Type B pancreatic cell (in vitro differentiated cells): ENCODE measurements around the gene ITPR2. TPM values are rescaled to one million over a fixed set of nuclear protein-coding genes. Genes with fewer than 3 reads are reported as not detected.

Experiments
- DNase-seq: peaks from one replicate; pipeline ENCODE4 v3.0.0; 2021; ENCODE audit warnings: mixed read lengths; ENCODE audit not compliant: unreplicated experiment; ENCODE audit errors: extremely low spot score
- H3K27ac Mint-ChIP-seq: 2 replicates; pipeline ENCODE4 v1.8.0; 2021; ENCODE audit warnings: mild to moderate bottlenecking, mixed read lengths
- H3K27me3 Mint-ChIP-seq: 2 replicates; pipeline ENCODE4 v1.8.0; 2021; ENCODE audit warnings: mixed read lengths
- H3K36me3 Mint-ChIP-seq: 2 replicates; pipeline ENCODE4 v1.8.0; 2021; ENCODE audit warnings: mixed read lengths
- H3K4me1 Mint-ChIP-seq: one replicate; pipeline ENCODE4 v1.8.0; 2021; ENCODE audit warnings: mixed read lengths; ENCODE audit not compliant: unreplicated experiment
- H3K4me3 Mint-ChIP-seq: 2 replicates; pipeline ENCODE4 v1.8.0; 2021; ENCODE audit warnings: mild to moderate bottlenecking, mixed read lengths
- H3K9me3 Mint-ChIP-seq: 2 replicates; pipeline ENCODE4 v1.8.0; 2021; ENCODE audit warnings: mixed read lengths
- CTCF ChIP-seq: fragments of 200-600 bp; sonication (generic); conservative IDR thresholded peaks from 2 replicates; pipeline ENCODE4 v1.5.0; 2021; ENCODE audit warnings: antibody characterized with exemption, mild to moderate bottlenecking
- total RNA-seq: library from RNA; stranded (reverse); gene quantifications from 2 replicates; pipeline ENCODE4 v1.2.1, GENCODE V29; 2021; ENCODE audit warnings: low replicate concordance

ITPR2 gene
- total RNA-seq, 1 donor from 2014 or later = 33.7 TPM

GRCh38 chr12:26643532-26644315 is 189.3 kb downstream of the ITPR2 start:
- DNase-seq = no peak
- H3K27me3 Mint-ChIP-seq = no peaks in the 10 kb centered on the region
- no peaks in the 10 kb centered on the region for H3K4me1 Mint-ChIP-seq
- H3K4me3 Mint-ChIP-seq = no peak overlapping the region
- H3K9me3 Mint-ChIP-seq = no peaks in the 10 kb centered on the region
- peaks cover 54% of the 10 kb centered on the region for H3K36me3 Mint-ChIP-seq
- no peak for TF ChIP-seq CTCF
- H3K27ac Mint-ChIP-seq = no peak overlapping the region

GRCh38 chr12:26642361-26642760 is 190.6 kb downstream of the ITPR2 start:
- Mint-ChIP-seq H3K4me3 (no peak overlapping the region), H3K4me1 (no peaks in the 10 kb centered on the region), H3K9me3 (no peaks in the 10 kb centered on the region), H3K36me3 (peaks cover 50% of the 10 kb centered on the region), H3K27me3 (no peaks in the 10 kb centered on the region), H3K27ac (no peak overlapping the region)
- no peak for DNase-seq
- no peak for TF ChIP-seq CTCF

- no peak overlapping the region for H3K4me3 Mint-ChIP-seq
- no peak overlapping the region for H3K27ac Mint-ChIP-seq
- H3K36me3 Mint-ChIP-seq = peaks cover 36% of the 10 kb centered on the region
Measured at GRCh38 chr12:26636710-26637328, 196.2 kb downstream of the ITPR2 start.

GRCh38 chr12:26633591-26634210 is 199.3 kb downstream of the ITPR2 start:
- no peak for DNase-seq
- Mint-ChIP-seq H3K36me3 (peaks cover 31% of the 10 kb centered on the region), H3K4me1 (peaks cover 9% of the 10 kb centered on the region), H3K4me3 (no peak overlapping the region), H3K27me3 (no peaks in the 10 kb centered on the region), H3K9me3 (no peaks in the 10 kb centered on the region), H3K27ac (no peak overlapping the region)
- TF ChIP-seq CTCF = no peak

More at GRCh38 chr12:26636710-26637328, 196.2 kb downstream of the ITPR2 start:
- no peak for DNase-seq
- Mint-ChIP-seq H3K4me1 (peaks cover 4% of the 10 kb centered on the region), H3K27me3 (no peaks in the 10 kb centered on the region), H3K9me3 (no peaks in the 10 kb centered on the region)
- TF ChIP-seq CTCF = no peak

- no peak overlapping the region for H3K4me3 Mint-ChIP-seq
- no peaks in the 10 kb centered on the region for H3K27me3 Mint-ChIP-seq
- H3K27ac Mint-ChIP-seq = no peak overlapping the region
- no peak for DNase-seq
- no peaks in the 10 kb centered on the region for H3K9me3 Mint-ChIP-seq
- peaks cover 38% of the 10 kb centered on the region for H3K36me3 Mint-ChIP-seq
- TF ChIP-seq CTCF = no peak
- peaks cover 9% of the 10 kb centered on the region for H3K4me1 Mint-ChIP-seq
Measured at GRCh38 chr12:26632756-26633155, 200.2 kb downstream of the ITPR2 start.
